B cell (primary cell): ENCODE measurements around the gene CHMP1B. TPM values are rescaled to one million over a fixed set of nuclear protein-coding genes. Genes with fewer than 3 reads are reported as not detected.

Experiments
- ATAC-seq: fragments of 200-7000 bp; cut with Tn5 transposase; one replicate; pipeline ENCODE4 v1.10.0; 2021; ENCODE audit warnings: low read depth, mild to moderate bottlenecking, moderate number of reproducible peaks, moderate library complexity
- CTCF ChIA-PET: fragments of 350-600 bp; sonication (Branson Sonifier 250); formaldehyde crosslinking; loops from one replicate; lab custom pipeline; 2021; ENCODE audit warnings: antibody characterized with exemption, inconsistent platforms; lab: Charles Lee
- POLR2A ChIA-PET: fragments of 350-600 bp; sonication (Branson Sonifier 250); formaldehyde crosslinking; loops from one replicate; lab custom pipeline; 2021; ENCODE audit warnings: antibody characterized with exemption; lab: Charles Lee
- DNase-seq: peaks from one replicate; pipeline ENCODE4 v3.0.0; 2013
- H2AFZ ChIP-seq: 2 replicates; pipeline ENCODE4 v1.6.1; 2012; ENCODE audit warnings: mild to moderate bottlenecking, low read depth, low read length; ENCODE audit not compliant: insufficient read depth, poor library complexity, severe bottlenecking
- H3K27ac ChIP-seq, 2 donors: 1 replicate in 1 of 2; 2 replicates in 1 of 2; pipeline ENCODE4 v1.5.1; 2012 to 2013; ENCODE audit warnings: low read length in 2 of 2, mild to moderate bottlenecking in 2 of 2, moderate library complexity in 1 of 2
- H3K27me3 ChIP-seq, 4 experiments: fragments of 200-600 bp in 1 of 4; sonication (generic) in 1 of 4; replicated peaks in 1 of 4; 1 replicate in 2 of 4; 2 replicates in 2 of 4; pipeline versions ENCODE4 v1.6.1 to v1.7.0; 2013 to 2016; ENCODE audit warnings: low read length in 3 of 4, mild to moderate bottlenecking in 2 of 4, mixed read lengths in 1 of 4, moderate library complexity in 1 of 4; ENCODE audit not compliant: insufficient read depth in 4 of 4, control insufficient read depth in 3 of 4; ENCODE audit errors: control extremely low read depth in 1 of 4
- H3K36me3 ChIP-seq, 2 experiments: replicated peaks in 1 of 2; 1 replicate in 1 of 2; 2 replicates in 1 of 2; pipeline versions ENCODE4 v1.6.1 to v1.7.1; 2013; ENCODE audit warnings: low read length in 1 of 2; ENCODE audit not compliant: insufficient read depth in 2 of 2, control insufficient read depth in 1 of 2; ENCODE audit errors: control extremely low read depth in 1 of 2, extremely low read depth in 1 of 2
- H3K4me1 ChIP-seq, 2 donors: fragments of 200-600 bp in 1 of 2; sonication (generic) in 1 of 2; 1 replicate in 1 of 2; 2 replicates in 1 of 2; pipeline versions ENCODE4 v1.5.1 to v1.6.1; 2013 to 2017; ENCODE audit warnings: low read length in 2 of 2; ENCODE audit not compliant: control insufficient read depth in 2 of 2, insufficient read depth in 2 of 2
- H3K4me2 ChIP-seq: replicated peaks from 2 replicates; pipeline ENCODE3; 2012; ENCODE audit warnings: mild to moderate bottlenecking, low read depth, low read length; ENCODE audit not compliant: poor library complexity, severe bottlenecking
- H3K4me3 ChIP-seq, 5 experiments: fragments of 200-600 bp in 1 of 5; sonication (generic) in 1 of 5; 1 replicate in 3 of 5; 2 replicates in 2 of 5; pipeline versions ENCODE4 v1.5.1 to v1.7.0; 2011 to 2016; ENCODE audit warnings: low read length in 4 of 5, mild to moderate bottlenecking in 4 of 5, low read depth in 2 of 5, control low read depth in 1 of 5, moderate library complexity in 1 of 5; ENCODE audit not compliant: insufficient read depth in 1 of 5; ENCODE audit errors: control extremely low read depth in 1 of 5, extremely low read depth in 1 of 5
- H3K79me2 ChIP-seq: fragments of 200-600 bp; sonication (generic); one replicate; pipeline ENCODE4 v1.6.0; 2016; ENCODE audit warnings: low read length; ENCODE audit not compliant: control insufficient read depth, insufficient read depth
- H3K9ac ChIP-seq: fragments of 200-600 bp; sonication (generic); 2 replicates; pipeline ENCODE4 v1.6.1; 2017; ENCODE audit warnings: mild to moderate bottlenecking, low read length, moderate library complexity
- H3K9me3 ChIP-seq, 3 donors: one replicate each; pipeline versions ENCODE4 v1.6.1 to v1.7.1; 2013; ENCODE audit warnings: low read length in 2 of 3; ENCODE audit not compliant: control insufficient read depth in 2 of 3, insufficient read depth in 1 of 3; ENCODE audit errors: control extremely low read depth in 1 of 3
- H4K20me1 ChIP-seq: 2 replicates; pipeline ENCODE4 v1.6.0; 2012; ENCODE audit warnings: mild to moderate bottlenecking, low read length; ENCODE audit not compliant: insufficient read depth, control insufficient read depth, poor library complexity, severe bottlenecking
- H3K27ac Mint-ChIP-seq: one replicate; pipeline ENCODE4 v1.8.0; 2021; ENCODE audit warnings: mixed read lengths
- H3K27me3 Mint-ChIP-seq: one replicate; pipeline ENCODE4 v1.8.0; 2021; ENCODE audit warnings: mixed read lengths
- H3K4me1 Mint-ChIP-seq: one replicate; pipeline ENCODE4 v1.8.0; 2021; ENCODE audit warnings: mixed read lengths
- H3K4me3 Mint-ChIP-seq: one replicate; pipeline ENCODE4 v1.8.0; 2021; ENCODE audit warnings: mixed read lengths
- H3K9me3 Mint-ChIP-seq: one replicate; pipeline ENCODE4 v1.8.0; 2022; ENCODE audit warnings: mixed read lengths; ENCODE audit not compliant: insufficient read depth
- CTCF ChIP-seq: fragments of 200-600 bp; IDR thresholded peaks from one replicate; pipeline ENCODE4 v1.8.0; 2022; ENCODE audit warnings: antibody characterized with exemption, mild to moderate bottlenecking
- EZH2 ChIP-seq: IDR thresholded peaks from 2 replicates; pipeline ENCODE4 v1.6.1; 2012; ENCODE audit warnings: borderline replicate concordance, low read depth, mild to moderate bottlenecking, moderate library complexity, low read length; ENCODE audit not compliant: insufficient read depth, poor library complexity, severe bottlenecking
- WGBS: methylation state at CpG from one replicate; pipeline ENCODE4 v1.1.5; 2013; ENCODE audit warnings: missing lambda C conversion rate; ENCODE audit not compliant: insufficient coverage; 5-methylcytosine and 5-hydroxymethylcytosine counted together
- intact Hi-C: fragments of 100-400 bp; cut with micrococcal nuclease; formaldehyde crosslinking; loops from one replicate; pipeline ENCODE4 v1.10.0; 2022
- polyA plus RNA-seq: library from polyadenylated mRNA; depleted of rRNA; stranded (reverse); fragments of >200 nt; gene quantifications from 2 replicates; pipeline ENCODE4 v1.2.3, GENCODE V29; 2012
- total RNA-seq, 2 donors: library from RNA; stranded (reverse); fragments of 120-200 nt in 1 of 2; gene quantifications; 1 replicate in 1 of 2; 2 replicates in 1 of 2; pipeline versions ENCODE4 v1.2.3 to v1.2.4, GENCODE V29; 2013 to 2022

CHMP1B gene
- total and polyA plus RNA-seq, 2 donors (not counting 1 experiment from before 2014, with no cell fraction given): 55.4 to 86.0 TPM

- ChIA-PET POLR2A (no interaction called here), CTCF (no interaction called here)
- Histone ChIP-seq H4K20me1 (no peaks in the 10 kb centered on the region), H2AFZ (no peak overlapping the region), H3K4me1 (no peaks in the 10 kb centered on the region), H3K4me3 (no peak overlapping the region), H3K79me2 (no peaks in the 10 kb centered on the region), H3K27me3 (no peaks in the 10 kb centered on the region), H3K9me3 (peaks cover 0 to 6% (median 0%) of the 10 kb centered on the region in 3 donors), H3K9ac (no peak overlapping the region), H3K4me2 (no peak overlapping the region), H3K27ac (no peak overlapping the region), H3K36me3 (no peaks in the 10 kb centered on the region)
- H3K4me3 Mint-ChIP-seq: no peak overlapping the region
- WGBS: 0% methylated on average over 1 of the region's 2 CpGs
- DNase-seq: no peak
- no peak for ATAC-seq
- TF ChIP-seq CTCF (no peak), EZH2 (no peak)
- no peaks in the 10 kb centered on the region for H3K4me1 Mint-ChIP-seq
- H3K27me3 Mint-ChIP-seq: peaks cover 3% of the 10 kb centered on the region
- intact Hi-C loops: no loop called here
- no peaks in the 10 kb centered on the region for H3K9me3 Mint-ChIP-seq
- no peak overlapping the region for H3K27ac Mint-ChIP-seq
Observed at GRCh38 chr18:11820697-11821096, 30.5 kb upstream of the CHMP1B start.

- H3K9me3 Mint-ChIP-seq: no peaks in the 10 kb centered on the region
- ChIA-PET CTCF (no interaction called here), POLR2A (no interaction called here)
- TF ChIP-seq CTCF (no peak), EZH2 (no peak)
- no peak overlapping the region for H3K4me3 Mint-ChIP-seq
- intact Hi-C loops: no loop called here
- no peak overlapping the region for H3K4me3 ChIP-seq
- no peaks in the 10 kb centered on the region for H4K20me1 ChIP-seq
- H3K9me3 ChIP-seq: peaks cover 0 to 6% (median 0%) of the 10 kb centered on the region in 3 donors
- ATAC-seq (no peak), DNase-seq (no peak)
- H3K4me2 ChIP-seq: no peak overlapping the region
- no peak overlapping the region for H3K27ac ChIP-seq
- H3K79me2 ChIP-seq: no peaks in the 10 kb centered on the region
- no peaks in the 10 kb centered on the region for H3K4me1 Mint-ChIP-seq
- no peak overlapping the region for H2AFZ ChIP-seq
- peaks cover 3% of the 10 kb centered on the region for H3K27me3 Mint-ChIP-seq
- H3K4me1 ChIP-seq: no peaks in the 10 kb centered on the region
- H3K9ac ChIP-seq: no peak overlapping the region
- no peak overlapping the region for H3K27ac Mint-ChIP-seq
- H3K36me3 ChIP-seq: no peaks in the 10 kb centered on the region
- 98% methylated on average over 6 of the region's 7 CpGs for WGBS
- no peaks in the 10 kb centered on the region for H3K27me3 ChIP-seq
Observed at GRCh38 chr18:11821208-11821607, 30.0 kb upstream of the CHMP1B start.
